SU-DHL-6 (cell line): ENCODE measurements around the gene COMMD9.

Experiments
- CTCF ChIP-seq: fragments of 200-600 bp; sonication (generic); IDR thresholded peaks from one replicate; pipeline ENCODE4 v1.5.1; 2017; ENCODE audit warnings: antibody characterized with exemption, mild to moderate bottlenecking, low read length, moderate library complexity; ENCODE audit not compliant: insufficient read depth, poor library complexity, severe bottlenecking
- EZH2phosphoT487 ChIP-seq: fragments of 200-600 bp; sonication (generic), shearing (Covaris generic); conservative IDR thresholded peaks from 2 replicates; pipeline ENCODE4 v1.6.1; 2018; ENCODE audit warnings: mild to moderate bottlenecking, antibody characterized with exemption, low read length, moderate library complexity, mixed read lengths

DNA sequence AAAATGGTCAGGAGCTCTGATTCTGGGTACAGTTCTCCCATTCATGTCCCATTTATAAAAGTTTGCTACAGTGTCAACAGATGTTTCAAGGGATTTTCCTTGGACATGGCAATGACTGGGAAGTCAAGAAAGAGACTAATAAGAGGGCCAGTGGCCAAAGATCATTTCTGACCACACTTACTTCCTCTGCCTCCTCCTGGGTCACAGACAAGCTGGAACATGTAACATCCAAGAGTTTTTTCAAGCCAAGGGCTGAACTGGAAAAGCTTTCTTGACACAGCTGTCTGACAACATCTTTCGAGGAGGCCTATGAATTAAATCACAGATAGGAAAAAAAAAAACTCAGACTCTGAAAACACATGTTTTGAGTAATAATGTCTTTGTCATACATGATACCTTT, 8.7 kb downstream of the COMMD9 start:
- TF ChIP-seq CTCF = no peak
- no peak for TF ChIP-seq EZH2phosphoT487
